Islet of Langerhans (tissue), 1 donor: ENCODE results near the gene ICAM1.
"Not testable (repeated sequence)": the region's sequence is repeated elsewhere in the genome, so short reads cannot be mapped to it uniquely, and the experiment has no call there.

Experiments used
- FAIRE-seq: peaks from one replicate; lab custom pipeline; 2011; peaks lifted over from hg19 to GRCh38; lab: Jason Lieb, UNC

The ICAM1 gene

GRCh38 chr19:10270616-10271394 lies at the start of gene ICAM1:
TSS of gene ICAM1 (plus strand) at chr19:10271120. CDS start at chr19:10271160, 40 bp downstream.
- no peak for FAIRE-seq

- FAIRE-seq = no peak
Measured at GRCh38 chr19:10222201-10222890, 48.6 kb upstream of the ICAM1 start.

- FAIRE-seq = no peak
Measured at GRCh38 chr19:10223488-10224213, 47.3 kb upstream of the ICAM1 start.

- FAIRE-seq = no peak
Measured at GRCh38 chr19:10224337-10224736, 46.6 kb upstream of the ICAM1 start.

- FAIRE-seq = no peak
Measured at GRCh38 chr19:10226021-10226375, 44.9 kb upstream of the ICAM1 start.

GRCh38 chr19:10226376-10227025 lies 44.4 kb upstream of the ICAM1 start:
- no peak for FAIRE-seq

- no peak for FAIRE-seq
Measured at GRCh38 chr19:10227026-10227971, 43.6 kb upstream of the ICAM1 start.

GRCh38 chr19:10228393-10228792 lies 42.5 kb upstream of the ICAM1 start:
- FAIRE-seq = no peak

- no peak for FAIRE-seq
Measured at GRCh38 chr19:10228920-10229319, 42.0 kb upstream of the ICAM1 start.

- no peak for FAIRE-seq
Measured at GRCh38 chr19:10230173-10230860, 40.6 kb upstream of the ICAM1 start.

- no peak for FAIRE-seq
Measured at GRCh38 chr19:10230861-10231611, 39.9 kb upstream of the ICAM1 start, which contains the start of gene S1PR2. TSS of gene S1PR2 (minus strand) at chr19:10231331. CDS start at chr19:10224905, 6,426 bp downstream.

GRCh38 chr19:10231612-10232228 lies 39.2 kb upstream of the ICAM1 start:
- no peak for FAIRE-seq

GRCh38 chr19:10233946-10234345 lies 37.0 kb upstream of the ICAM1 start:
- no peak for FAIRE-seq

GRCh38 chr19:10235003-10235402 lies 35.9 kb upstream of the ICAM1 start:
- no peak for FAIRE-seq

- FAIRE-seq = not testable (repeated sequence)
Measured at GRCh38 chr19:10235409-10235808, 35.5 kb upstream of the ICAM1 start.

- no peak for FAIRE-seq
Measured at GRCh38 chr19:10237702-10238101, 33.2 kb upstream of the ICAM1 start.

GRCh38 chr19:10238172-10238783 lies 32.6 kb upstream of the ICAM1 start:
- peak; percentile 75 for FAIRE-seq

- not testable (repeated sequence) for FAIRE-seq
Measured at GRCh38 chr19:10241826-10242449, 29.0 kb upstream of the ICAM1 start.

GRCh38 chr19:10243606-10244005 lies 27.3 kb upstream of the ICAM1 start:
- FAIRE-seq = no peak
